GM12864 (cell line): ENCODE data around the gene KNCN.

ENCODE experiments used
- DNase-seq: peaks from one replicate; pipeline ENCODE4 v3.0.0-alpha.2; 2011; ENCODE audit warnings: low read depth
- H3K4me3 ChIP-seq: 2 replicates; pipeline ENCODE4 v1.5.1; 2011; ENCODE audit warnings: mild to moderate bottlenecking, low read depth, low read length, control low read depth
- TF ChIP-seq, protein P1 (sequence below): IDR thresholded peaks from 2 replicates; pipeline ENCODE4 v1.5.1; 2011; ENCODE audit warnings: low read depth, mild to moderate bottlenecking, moderate library complexity, low read length, control low read depth, inconsistent platforms; ENCODE audit errors: missing control alignments

Gene KNCN

GRCh38 chr1:46529031-46529630 lies 22.3 kb downstream of the KNCN start:
- no peak overlapping the region for H3K4me3 ChIP-seq
- DNase-seq = no peak
- TF ChIP-seq, protein P1, sequence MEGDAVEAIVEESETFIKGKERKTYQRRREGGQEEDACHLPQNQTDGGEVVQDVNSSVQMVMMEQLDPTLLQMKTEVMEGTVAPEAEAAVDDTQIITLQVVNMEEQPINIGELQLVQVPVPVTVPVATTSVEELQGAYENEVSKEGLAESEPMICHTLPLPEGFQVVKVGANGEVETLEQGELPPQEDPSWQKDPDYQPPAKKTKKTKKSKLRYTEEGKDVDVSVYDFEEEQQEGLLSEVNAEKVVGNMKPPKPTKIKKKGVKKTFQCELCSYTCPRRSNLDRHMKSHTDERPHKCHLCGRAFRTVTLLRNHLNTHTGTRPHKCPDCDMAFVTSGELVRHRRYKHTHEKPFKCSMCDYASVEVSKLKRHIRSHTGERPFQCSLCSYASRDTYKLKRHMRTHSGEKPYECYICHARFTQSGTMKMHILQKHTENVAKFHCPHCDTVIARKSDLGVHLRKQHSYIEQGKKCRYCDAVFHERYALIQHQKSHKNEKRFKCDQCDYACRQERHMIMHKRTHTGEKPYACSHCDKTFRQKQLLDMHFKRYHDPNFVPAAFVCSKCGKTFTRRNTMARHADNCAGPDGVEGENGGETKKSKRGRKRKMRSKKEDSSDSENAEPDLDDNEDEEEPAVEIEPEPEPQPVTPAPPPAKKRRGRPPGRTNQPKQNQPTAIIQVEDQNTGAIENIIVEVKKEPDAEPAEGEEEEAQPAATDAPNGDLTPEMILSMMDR = no peak

DNA sequence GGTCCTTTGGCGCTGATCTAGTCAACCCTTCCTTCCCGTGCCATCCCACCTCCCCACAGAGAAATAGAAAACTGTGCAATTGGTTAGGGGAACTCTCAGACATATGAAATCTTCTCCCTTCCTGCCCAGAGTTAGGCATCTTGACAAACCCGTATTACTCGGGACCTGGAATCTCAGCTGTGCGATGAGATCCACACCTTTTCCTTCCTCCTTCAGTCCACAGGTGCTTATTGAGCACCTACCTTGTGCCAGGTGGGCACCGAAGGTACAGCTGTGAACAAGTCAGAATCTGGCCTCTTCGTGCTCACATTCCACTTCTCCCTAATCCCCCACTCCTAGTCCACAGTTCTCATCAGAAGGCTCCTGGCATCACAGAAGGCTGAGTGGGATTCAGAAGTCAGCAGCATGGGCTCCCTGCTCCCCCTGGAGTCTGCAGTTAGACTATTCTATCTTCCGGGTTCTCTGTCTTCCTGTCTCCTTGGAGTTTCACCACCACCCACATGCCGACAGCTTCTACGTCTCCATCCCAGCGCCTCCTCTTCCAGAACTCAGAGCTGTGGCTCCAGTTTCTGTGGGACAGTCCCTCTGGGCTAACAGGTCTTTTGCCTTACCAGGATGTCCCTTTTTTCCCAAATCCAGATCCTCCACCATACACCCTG lies 23.0 kb downstream of the KNCN start:
- DNase-seq = no peak
- TF ChIP-seq, protein P1 = no peak
- H3K4me3 ChIP-seq = no peak overlapping the region

GRCh38 chr1:46527474-46528296 lies 23.8 kb downstream of the KNCN start:
- TF ChIP-seq, protein P1 = peak; percentile 98
- no peak for DNase-seq
- H3K4me3 ChIP-seq = no peak overlapping the region

GRCh38 chr1:46526691-46527291 lies 24.7 kb downstream of the KNCN start:
- TF ChIP-seq, protein P1 = no peak
- no peak overlapping the region for H3K4me3 ChIP-seq
- DNase-seq = no peak

- TF ChIP-seq, protein P1 = no peak
- DNase-seq = no peak
- no peak overlapping the region for H3K4me3 ChIP-seq
Observed at GRCh38 chr1:46526013-46526690, 25.3 kb downstream of the KNCN start.

- no peak for DNase-seq
- TF ChIP-seq, protein P1 = no peak
- H3K4me3 ChIP-seq = no peak overlapping the region
Observed at GRCh38 chr1:46525253-46525983, 26.0 kb downstream of the KNCN start.
